K562 (cell line): Measurements from ENCODE around the gene PGLYRP1. TPM values are rescaled to one million over a fixed set of nuclear protein-coding genes. Genes with fewer than 3 reads are reported as not detected.

Experiments used
- ATAC-seq: fragments of 200-7000 bp; cut with Tn5 transposase; 3 replicates; pipeline ENCODE4 v1.9.1; 2020; ENCODE audit warnings: moderate library complexity
- BruUV-seq: library from RNA; stranded (reverse); fragments of 400-500 nt; replicated peaks from 2 replicates; lab custom pipeline; 2021; lab: Mats Ljungman, UMichigan
- CTCF ChIA-PET: fragments of 300-600 bp; formaldehyde crosslinking; extraction: SDS; loops from one replicate; lab custom pipeline; 2021; ENCODE audit warnings: low intra/inter-chr PET ratio; lab: Yijun Ruan, JAX
- POLR2A ChIA-PET: fragments of 300-600, 350-650 bp; sonication (Branson Sonifier 250); formaldehyde crosslinking; extraction: SDS; loops from one replicate; lab custom pipeline; 2021; ENCODE audit warnings: antibody characterized with exemption, inconsistent platforms; lab: Yijun Ruan, JAX
- DNase-seq, 4 experiments: peaks; one replicate each; pipeline versions ENCODE4 v3.0.0 to v3.0.0-alpha.2; 2011 to 2018; ENCODE audit warnings: low spot score in 3 of 4, mixed read lengths in 3 of 4; ENCODE audit errors: extremely low read depth in 1 of 4
- FAIRE-seq: peaks from 2 replicates; lab custom pipeline; 2011; peaks lifted over from hg19 to GRCh38; lab: Jason Lieb, UNC
- H2AFZ ChIP-seq: 2 replicates; pipeline ENCODE4 v1.6.0; 2011; ENCODE audit warnings: low read depth, low read length, control low read depth, inconsistent platforms
- H3K27ac ChIP-seq: fragments of 200-600 bp; 3 replicates; pipeline ENCODE4 v1.8.0; 2011; ENCODE audit warnings: low read depth, mild to moderate bottlenecking, control low read depth, inconsistent platforms, low read length, moderate library complexity, mixed read lengths; ENCODE audit errors: extremely low read depth
- H3K27me3 ChIP-seq, 2 experiments: fragments of 300-600 bp in 1 of 2; 2 replicates in 1 of 2; 3 replicates in 1 of 2; pipeline versions ENCODE4 v1.6.0 to v1.8.0; 2011; ENCODE audit warnings: inconsistent platforms in 2 of 2, low read length in 2 of 2, mild to moderate bottlenecking in 1 of 2, mixed read lengths in 1 of 2, moderate library complexity in 1 of 2; ENCODE audit not compliant: control insufficient read depth in 2 of 2, insufficient read depth in 2 of 2
- H3K36me3 ChIP-seq: fragments of 300-600 bp; 3 replicates; pipeline ENCODE4 v1.8.0; 2011; ENCODE audit warnings: mild to moderate bottlenecking, low read length, inconsistent platforms; ENCODE audit not compliant: control insufficient read depth, insufficient read depth
- H3K4me1 ChIP-seq, 2 experiments: fragments of 200-600 bp in 1 of 2; replicated peaks in 1 of 2; 2 replicates in 1 of 2; 3 replicates in 1 of 2; pipeline versions ENCODE4 v1.5.1 to v1.8.0; 2011; ENCODE audit warnings: inconsistent platforms in 2 of 2, low read length in 2 of 2, mild to moderate bottlenecking in 1 of 2, mixed read lengths in 1 of 2, moderate library complexity in 1 of 2; ENCODE audit not compliant: control insufficient read depth in 2 of 2, insufficient read depth in 2 of 2
- H3K4me2 ChIP-seq: 2 replicates; pipeline ENCODE4 v1.6.1; 2011; ENCODE audit warnings: low read length, control low read depth, inconsistent platforms, mixed read lengths; ENCODE audit not compliant: insufficient read depth
- H3K4me3 ChIP-seq: fragments of 200-600 bp; sonication (generic), shearing (Covaris generic); 2 replicates; pipeline ENCODE4 v1.5.1; 2016; ENCODE audit warnings: control low read depth, inconsistent platforms
- H3K79me2 ChIP-seq: fragments of 200-600 bp; 3 replicates; pipeline ENCODE4 v1.8.0; 2011; ENCODE audit warnings: low read length, inconsistent platforms; ENCODE audit not compliant: control insufficient read depth, insufficient read depth
- H3K9ac ChIP-seq, 2 experiments: 2 replicates each; pipeline versions ENCODE4 v1.6.0 to v1.6.1; 2011; ENCODE audit warnings: low read depth in 2 of 2, low read length in 2 of 2, control low read depth in 1 of 2, inconsistent platforms in 1 of 2, mild to moderate bottlenecking in 1 of 2, mixed read lengths in 1 of 2; ENCODE audit not compliant: insufficient read depth in 1 of 2
- H3K9me1 ChIP-seq: one replicate; pipeline ENCODE4 v1.6.0; 2011; ENCODE audit warnings: inconsistent platforms, mild to moderate bottlenecking, low read length, moderate library complexity; ENCODE audit not compliant: control insufficient read depth, insufficient read depth
- H3K9me3 ChIP-seq: replicated peaks from 2 replicates; pipeline ENCODE4 v1.5.1; 2011; ENCODE audit warnings: low read depth, low read length, inconsistent platforms; ENCODE audit not compliant: control insufficient read depth, insufficient read depth
- H4K20me1 ChIP-seq: replicated peaks from 2 replicates; pipeline ENCODE4 v1.6.1; 2011; ENCODE audit warnings: low read length, inconsistent platforms, mixed read lengths; ENCODE audit not compliant: control insufficient read depth, insufficient read depth
- SRSF7 ChIP-seq: fragments of 200-400 bp; formaldehyde crosslinking; optimal IDR thresholded peaks from 2 replicates; pipeline ENCODE3; 2017; ENCODE audit warnings: mild to moderate bottlenecking, low read depth, low read length
- ZNF124 ChIP-seq: sonication (generic); formaldehyde crosslinking; IDR thresholded peaks from 2 replicates; pipeline ENCODE4 v1.8.1; 2022; ENCODE audit warnings: missing genetic modification reagents
- ZNF507 ChIP-seq: conservative IDR thresholded peaks from 2 replicates; pipeline ENCODE4 v1.6.1; 2017; ENCODE audit warnings: missing genetic modification characterization, missing compliant biosample characterization
- WGBS: fragments of 100-300 bp; shearing (Covaris generic); methylation state at CpG from one replicate; pipeline ENCODE4 v1.1.6; 2016; ENCODE audit warnings: low coverage, mixed read lengths; ENCODE audit not compliant: insufficient coverage; ENCODE audit errors: missing lambda C conversion rate; 5-methylcytosine and 5-hydroxymethylcytosine counted together
- in situ Hi-C: fragments of 300-500 bp; cut with MboI; formaldehyde crosslinking; loops from 4 replicates; pipeline ENCODE4 v1.15.0; 2018; ENCODE audit warnings: inconsistent platforms, mixed read lengths
- intact Hi-C: fragments of 100-400 bp; cut with micrococcal nuclease; formaldehyde crosslinking; loops from 2 replicates; pipeline ENCODE4 v1.14.2; 2022
- polyA plus RNA-seq, 8 experiments: library from polyadenylated mRNA; depleted of rRNA in 4 of 8; stranded (reverse) in 5 of 8; unstranded in 3 of 8; fragments of >200 nt; fragmentation: Nextera tagmentation in 2 of 8; fragmentation: Illumina TruSeq in 1 of 8; extraction: Ambion mirVana in 2 of 8; extraction: Trizol in 1 of 8; gene quantifications; 2 replicates each; pipeline versions ENCODE4 v1.2.1 to v1.2.3, GENCODE V29; 2011 to 2014; ENCODE audit warnings: inconsistent platforms in 1 of 8, missing spikeins in 1 of 8
- total RNA-seq, 7 experiments: library from RNA; depleted of rRNA in 6 of 7; stranded (reverse); fragments of >200 nt in 6 of 7; fragmentation: Illumina TruSeq in 2 of 7; extraction: Trizol in 2 of 7; gene quantifications; 2 replicates each; pipeline versions ENCODE4 v1.2.1 to v1.2.3, GENCODE V29; 2011 to 2021; ENCODE audit warnings: low replicate concordance in 1 of 7
- TF ChIP-seq, protein P1 (sequence below): fragments of 250-450 bp; sonication (Bioruptor Pico); IDR thresholded peaks from 2 replicates; pipeline ENCODE4 v1.4.0; 2020; ENCODE audit warnings: mild to moderate bottlenecking, moderate library complexity, borderline replicate concordance

PGLYRP1 gene
- total and polyA plus RNA-seq, 9 of the 15 experiments (the other 6 are each of a cell fraction or from before 2014, with no cell fraction given) = not detected

DNA sequence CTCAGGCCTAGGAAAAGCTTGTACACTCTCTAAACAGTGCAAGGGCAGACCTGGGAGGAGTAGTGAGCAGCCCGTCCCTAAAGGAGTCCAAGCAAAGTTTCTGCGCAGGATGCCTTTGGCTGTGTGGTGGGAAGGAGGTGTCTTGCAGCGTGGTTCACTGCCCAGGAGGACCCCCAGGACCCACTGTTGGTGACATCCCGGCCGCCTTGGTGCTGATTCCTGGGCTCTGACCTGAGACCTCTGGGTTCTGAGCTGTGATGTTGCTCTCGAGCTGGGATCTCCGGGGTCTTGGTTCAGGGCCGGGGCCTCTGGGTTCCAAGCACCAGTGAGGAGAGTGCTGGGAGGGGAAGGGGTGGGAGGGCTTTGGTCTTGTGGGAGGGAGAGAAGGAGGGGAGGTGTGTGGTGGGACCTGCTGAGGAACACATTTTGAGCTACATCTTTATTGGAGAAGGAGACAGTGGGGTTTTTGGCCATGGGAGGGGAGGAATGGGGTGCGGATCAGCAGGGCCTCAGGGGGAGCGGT is 4.1 kb downstream of the PGLYRP1 start (continued):
- TF ChIP-seq, protein P1, sequence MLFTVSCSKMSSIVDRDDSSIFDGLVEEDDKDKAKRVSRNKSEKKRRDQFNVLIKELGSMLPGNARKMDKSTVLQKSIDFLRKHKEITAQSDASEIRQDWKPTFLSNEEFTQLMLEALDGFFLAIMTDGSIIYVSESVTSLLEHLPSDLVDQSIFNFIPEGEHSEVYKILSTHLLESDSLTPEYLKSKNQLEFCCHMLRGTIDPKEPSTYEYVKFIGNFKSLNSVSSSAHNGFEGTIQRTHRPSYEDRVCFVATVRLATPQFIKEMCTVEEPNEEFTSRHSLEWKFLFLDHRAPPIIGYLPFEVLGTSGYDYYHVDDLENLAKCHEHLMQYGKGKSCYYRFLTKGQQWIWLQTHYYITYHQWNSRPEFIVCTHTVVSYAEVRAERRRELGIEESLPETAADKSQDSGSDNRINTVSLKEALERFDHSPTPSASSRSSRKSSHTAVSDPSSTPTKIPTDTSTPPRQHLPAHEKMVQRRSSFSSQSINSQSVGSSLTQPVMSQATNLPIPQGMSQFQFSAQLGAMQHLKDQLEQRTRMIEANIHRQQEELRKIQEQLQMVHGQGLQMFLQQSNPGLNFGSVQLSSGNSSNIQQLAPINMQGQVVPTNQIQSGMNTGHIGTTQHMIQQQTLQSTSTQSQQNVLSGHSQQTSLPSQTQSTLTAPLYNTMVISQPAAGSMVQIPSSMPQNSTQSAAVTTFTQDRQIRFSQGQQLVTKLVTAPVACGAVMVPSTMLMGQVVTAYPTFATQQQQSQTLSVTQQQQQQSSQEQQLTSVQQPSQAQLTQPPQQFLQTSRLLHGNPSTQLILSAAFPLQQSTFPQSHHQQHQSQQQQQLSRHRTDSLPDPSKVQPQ (CRISPR knock-in tag) = no peak
- TF ChIP-seq ZNF507 (tag) = no peak

DNA sequence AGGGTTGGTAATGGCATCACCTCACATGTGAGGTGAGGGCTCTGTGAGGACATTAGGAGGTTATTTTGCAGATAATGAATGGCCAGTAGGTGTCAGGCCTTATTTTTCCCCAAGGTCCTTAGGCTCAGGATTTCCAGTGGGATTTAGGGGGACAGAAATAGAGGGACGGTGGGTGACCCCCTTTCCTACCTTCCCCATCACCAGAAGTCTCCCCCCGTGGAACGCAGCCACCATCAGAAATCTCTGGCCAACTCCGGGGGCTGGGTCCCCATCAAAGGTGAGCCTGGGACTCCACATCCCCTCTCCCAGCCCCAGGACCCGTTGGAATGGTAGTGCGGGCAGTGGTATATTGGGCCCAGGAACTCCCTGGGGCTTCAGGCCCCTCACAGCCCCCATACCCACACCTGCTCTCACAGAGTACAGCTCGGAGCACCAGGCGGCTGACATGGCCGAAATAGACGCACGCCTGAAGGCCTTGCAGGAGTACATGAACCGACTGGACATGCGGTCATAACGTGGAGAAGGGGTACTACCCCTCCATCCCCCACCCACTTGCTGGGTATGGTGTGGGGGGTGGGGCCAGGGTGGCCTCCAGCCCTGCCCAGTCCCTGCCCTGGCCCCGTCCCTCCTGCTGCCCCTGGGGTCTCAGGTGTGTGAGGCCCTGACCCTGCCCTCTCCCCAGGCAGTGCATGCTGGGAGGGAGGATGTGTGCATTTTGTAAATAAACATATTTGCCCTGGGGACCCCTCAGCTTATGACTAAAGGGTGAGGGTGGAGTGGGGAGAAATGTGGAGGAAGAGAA is 4.8 kb downstream of the PGLYRP1 start:
- no peak for DNase-seq
- in situ Hi-C loops (no loop called here), intact Hi-C loops (no loop called here)
- H3K9me3 ChIP-seq = no peaks in the 10 kb centered on the region
- ChIA-PET POLR2A (no interaction called here), CTCF (interaction anchor here (1.0 kb wide), 1 partner anchor 104 kb away, joined by 3 read pairs; no protein-coding TSS in a partner anchor)
- no peak overlapping the region for H3K4me2 ChIP-seq
- no peaks in the 10 kb centered on the region for H3K9me1 ChIP-seq
- H3K79me2 ChIP-seq = no peaks in the 10 kb centered on the region
- FAIRE-seq = no peak
- WGBS = 89% methylated on average over 10 of the region's 15 CpGs
- H3K27me3 ChIP-seq = no peaks in the 10 kb centered on the region
- ATAC-seq = no peak
- no peak overlapping the region for H3K4me3 ChIP-seq
- H4K20me1 ChIP-seq = peaks cover 2% of the 10 kb centered on the region; the same call in 1 of the 2 replicates
- no TSS peak for BruUV-seq
- peaks cover 14% of the 10 kb centered on the region; the same call in 1 of the 3 replicates for H3K36me3 ChIP-seq
- peak overlapping the region in 1 of 2 experiments; percentile 56; a peak in 1 of 4 replicates for H3K9ac ChIP-seq
- no peak overlapping the region for H2AFZ ChIP-seq
- no peak overlapping the region for H3K27ac ChIP-seq
- peaks cover 8 to 47% of the 10 kb centered on the region in 2 experiments; a peak in 4 of 5 replicates for H3K4me1 ChIP-seq
- TF ChIP-seq SRSF7 = no peak
- TF ChIP-seq ZNF124 (CRISPR knock-in tag) = 0 out of 2 replicates have a peak, but pooled peaks have one; percentile 32
